Spleen (tissue), 11 donors: ENCODE measurements around the gene CD83. TPM values are rescaled to one million over a fixed set of nuclear protein-coding genes. Genes with fewer than 3 reads are reported as not detected.

Source experiments
- DNase-seq: peaks from one replicate; pipeline ENCODE4 v3.0.0-alpha.2; 2020
- H3K27ac ChIP-seq, 8 donors: fragments of 200-600 bp; sonication (generic) in 7 of 8; 1 replicate in 4 of 8; 2 replicates in 4 of 8; pipeline versions ENCODE4 v1.5.0 to v1.8.0; 2016 to 2021; ENCODE audit warnings: inconsistent platforms in 4 of 8, mild to moderate bottlenecking in 4 of 8, moderate library complexity in 1 of 8
- H3K27me3 ChIP-seq, 7 donors: fragments of 200-600 bp; sonication (generic) in 6 of 7; replicated peaks in 1 of 7; 1 replicate in 4 of 7; 2 replicates in 3 of 7; pipeline versions ENCODE4 v1.5.0 to v1.8.0; 2016 to 2021; ENCODE audit warnings: inconsistent platforms in 3 of 7, mild to moderate bottlenecking in 1 of 7
- H3K36me3 ChIP-seq, 6 donors: fragments of 200-600 bp; sonication (generic) in 5 of 6; 1 replicate in 4 of 6; 2 replicates in 2 of 6; pipeline versions ENCODE4 v1.5.0 to v1.8.0; 2016 to 2021; ENCODE audit warnings: inconsistent platforms in 2 of 6
- H3K4me1 ChIP-seq, 6 donors: fragments of 200-600 bp; sonication (generic) in 5 of 6; 1 replicate in 3 of 6; 2 replicates in 3 of 6; pipeline versions ENCODE4 v1.5.0 to v1.8.0; 2016 to 2021; ENCODE audit warnings: inconsistent platforms in 3 of 6
- H3K4me3 ChIP-seq, 8 donors: fragments of 200-600 bp; sonication (generic) in 7 of 8; 1 replicate in 4 of 8; 2 replicates in 4 of 8; pipeline versions ENCODE4 v1.5.0 to v1.8.0; 2016 to 2021; ENCODE audit warnings: inconsistent platforms in 4 of 8, mild to moderate bottlenecking in 4 of 8, moderate library complexity in 2 of 8
- H3K9me3 ChIP-seq, 8 donors: fragments of 200-600 bp; sonication (generic) in 7 of 8; 1 replicate in 4 of 8; 2 replicates in 4 of 8; pipeline versions ENCODE4 v1.5.0 to v1.8.0; 2016 to 2021; ENCODE audit warnings: inconsistent platforms in 4 of 8
- CTCF ChIP-seq, 11 experiments: fragments of 200-600 bp in 7 of 11; fragments of 450-650 bp in 4 of 11; sonication (generic) in 4 of 11; IDR thresholded peaks in 8 of 11; conservative IDR thresholded peaks in 3 of 11; 1 replicate in 7 of 11; 2 replicates in 4 of 11; pipeline versions ENCODE4 v1.4.0 to v1.8.0; 2016 to 2021; ENCODE audit warnings: antibody characterized with exemption in 11 of 11, inconsistent platforms in 4 of 11, mild to moderate bottlenecking in 1 of 11
- POLR2A ChIP-seq, 3 donors: fragments of 450-650 bp; IDR thresholded peaks; one replicate each; pipeline ENCODE4 v1.5.1; 2017; ENCODE audit warnings: antibody characterized with exemption in 3 of 3, mild to moderate bottlenecking in 1 of 3
- POLR2AphosphoS5 ChIP-seq, 3 donors: sonication (generic); formaldehyde crosslinking; IDR thresholded peaks; one replicate each; pipeline ENCODE4 v1.5.1; 2017; ENCODE audit warnings: antibody characterized with exemption in 3 of 3
- WGBS, 5 donors: extraction: QIAGEN DNeasy Blood & Tissue Kit in 3 of 5; methylation state at CpG; one replicate each; pipeline versions ENCODE4 v1.1.5 to v1.1.7; 2013 to 2018; 5-methylcytosine and 5-hydroxymethylcytosine counted together
- intact Hi-C: fragments of 100-400 bp; cut with DNase I; formaldehyde crosslinking; loops from one replicate; pipeline ENCODE4 v1.15.0; 2023; ENCODE audit warnings: low total_unique reads
- polyA plus RNA-seq, 3 donors: library from polyadenylated mRNA; stranded (reverse); fragments of 200-250 nt; gene quantifications; one replicate each; pipeline ENCODE4 v1.2.1, GENCODE V29; 2013
- total RNA-seq, 7 donors: library from RNA; depleted of rRNA in 3 of 7; stranded (reverse); fragments of >200 nt in 3 of 7; fragmentation: NEBNext Ultra II Directional in 4 of 7; extraction: Animal tissue kit (Norgen Biotek cat#: 25700) in 4 of 7; gene quantifications; one replicate each; pipeline versions ENCODE4 v1.1.0 to v1.2.1, GENCODE V29; 2016 to 2021
- donor health status: healthy with polysubstance abuse.
- donor health status: DM: no; HTN: no; CAD: no; lungs with moderate emphysema.
- donor health status: DM: no; HTN: no; CAD: no.
- donor health status: Bipolar disorder and iron deficiency.
- donor health status: healthy.
- donor health status: DM: no; HTN: no; CAD: no.
- donor health status: DM: yes; HTN: yes; CAD: no.

Gene CD83
- total and polyA plus RNA-seq, 10 donors = 11.7 to 51.5 (median 22.6) TPM

GRCh38 chr6:14130435-14131075 is 13.0 kb downstream of the CD83 start:
- no peaks in the 10 kb centered on the region for H3K9me3 ChIP-seq
- WGBS, 5 donors = 87 to 94% (median 91%) methylated on average over 15 of the region's 15 CpGs
- no peaks in the 10 kb centered on the region for H3K27me3 ChIP-seq
- H3K4me1 ChIP-seq = peaks cover 4 to 62% (median 23%) of the 10 kb centered on the region in 6 donors
- no peak overlapping the region for H3K4me3 ChIP-seq
- intact Hi-C loops = no loop called here
- peaks cover 0 to 55% (median 36%) of the 10 kb centered on the region in 6 donors for H3K36me3 ChIP-seq
- TF ChIP-seq POLR2AphosphoS5 (IDR thresholded peaks at IDR 0.05) (no peak), POLR2A (IDR thresholded peaks at IDR 0.05) (no peak), CTCF (IDR thresholded peaks at IDR 0.05 in 8 of 11, conservative IDR thresholded peaks at IDR 0.05 in 3 of 11) (no peak)
- DNase-seq = no peak
- H3K27ac ChIP-seq = no peak overlapping the region

GRCh38 chr6:14131579-14131978 is 14.0 kb downstream of the CD83 start:
- no peak overlapping the region for H3K27ac ChIP-seq
- H3K36me3 ChIP-seq = peaks cover 0 to 60% (median 45%) of the 10 kb centered on the region in 6 donors
- no peak overlapping the region for H3K4me3 ChIP-seq
- intact Hi-C loops = no loop called here
- H3K27me3 ChIP-seq = no peaks in the 10 kb centered on the region
- WGBS, 5 donors = 93 to 98% (median 95%) methylated on average over 7 of the region's 7 CpGs
- TF ChIP-seq POLR2AphosphoS5 (IDR thresholded peaks at IDR 0.05) (no peak), CTCF (IDR thresholded peaks at IDR 0.05 in 8 of 11, conservative IDR thresholded peaks at IDR 0.05 in 3 of 11) (no peak), POLR2A (IDR thresholded peaks at IDR 0.05) (no peak)
- no peak for DNase-seq
- H3K4me1 ChIP-seq = peaks cover under 1 to 63% (median 20%) of the 10 kb centered on the region in 6 donors
- H3K9me3 ChIP-seq = no peaks in the 10 kb centered on the region

GRCh38 chr6:14132244-14132920 is 14.8 kb downstream of the CD83 start:
- WGBS, 5 donors = 90 to 98% (median 93%) methylated on average over 10 of the region's 10 CpGs
- Histone ChIP-seq H3K4me1 (peaks cover 0 to 56% (median 20%) of the 10 kb centered on the region in 6 donors), H3K27me3 (no peaks in the 10 kb centered on the region), H3K36me3 (peaks cover 0 to 60% (median 45%) of the 10 kb centered on the region in 6 donors), H3K27ac (no peak overlapping the region), H3K9me3 (no peaks in the 10 kb centered on the region), H3K4me3 (no peak overlapping the region)
- intact Hi-C loops = no loop called here
- no peak for DNase-seq
- TF ChIP-seq POLR2AphosphoS5 (IDR thresholded peaks at IDR 0.05) (no peak), POLR2A (IDR thresholded peaks at IDR 0.05) (no peak), CTCF (IDR thresholded peaks at IDR 0.05 in 8 of 11, conservative IDR thresholded peaks at IDR 0.05 in 3 of 11) (no peak)

- peaks cover 0 to 51% (median 17%) of the 10 kb centered on the region in 6 donors for H3K4me1 ChIP-seq
- TF ChIP-seq CTCF (IDR thresholded peaks at IDR 0.05 in 8 of 11, conservative IDR thresholded peaks at IDR 0.05 in 3 of 11) = no peak
- TF ChIP-seq POLR2AphosphoS5 (IDR thresholded peaks at IDR 0.05) = no peak
- TF ChIP-seq POLR2A (IDR thresholded peaks at IDR 0.05) = no peak
- peaks cover 0 to 60% (median 45%) of the 10 kb centered on the region in 6 donors for H3K36me3 ChIP-seq
- DNase-seq = no peak
- intact Hi-C loops = no loop called here
- no peaks in the 10 kb centered on the region for H3K27me3 ChIP-seq
- no peak overlapping the region for H3K27ac ChIP-seq
- H3K9me3 ChIP-seq = no peaks in the 10 kb centered on the region
- WGBS, 5 donors = 81 to 91% (median 89%) methylated on average over 4 of the region's 4 CpGs
- no peak overlapping the region for H3K4me3 ChIP-seq
Measured at GRCh38 chr6:14132921-14133275, 15.3 kb downstream of the CD83 start.
